ENCODE measurements around the gene DMXL2.
"Not testable (repeated sequence)": the region's sequence is repeated elsewhere in the genome, so short reads cannot be mapped to it uniquely, and the experiment has no call there.

Gene DMXL2

DNA sequence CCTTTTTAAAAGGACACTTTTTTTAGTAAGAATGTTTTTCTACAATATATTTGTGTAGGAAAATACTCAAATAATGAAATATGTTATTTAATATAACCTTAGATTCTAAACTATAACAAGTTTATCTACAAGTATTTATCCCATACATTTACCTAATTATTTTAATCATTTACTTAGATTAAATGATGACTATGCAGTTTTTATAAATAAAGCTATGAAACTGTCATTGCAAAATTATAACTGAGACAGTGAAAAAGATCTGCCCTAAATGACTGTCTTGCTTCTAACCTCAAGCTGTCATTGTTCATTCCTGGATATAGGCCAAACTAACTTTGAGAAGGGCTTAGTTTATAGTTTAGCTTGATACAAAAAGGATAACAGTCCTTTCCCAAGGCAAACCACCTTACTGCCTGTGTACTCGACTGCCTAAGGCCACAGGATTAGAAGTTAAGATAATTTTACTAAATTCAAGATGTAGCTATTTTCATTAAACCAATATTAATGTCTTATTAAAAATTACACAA lies 197.0 kb downstream of the DMXL2 start:
- in situ Hi-C loops (cut with MboI; ENCODE audit: low sequenced_read_pairs), result no loop called here

DNA sequence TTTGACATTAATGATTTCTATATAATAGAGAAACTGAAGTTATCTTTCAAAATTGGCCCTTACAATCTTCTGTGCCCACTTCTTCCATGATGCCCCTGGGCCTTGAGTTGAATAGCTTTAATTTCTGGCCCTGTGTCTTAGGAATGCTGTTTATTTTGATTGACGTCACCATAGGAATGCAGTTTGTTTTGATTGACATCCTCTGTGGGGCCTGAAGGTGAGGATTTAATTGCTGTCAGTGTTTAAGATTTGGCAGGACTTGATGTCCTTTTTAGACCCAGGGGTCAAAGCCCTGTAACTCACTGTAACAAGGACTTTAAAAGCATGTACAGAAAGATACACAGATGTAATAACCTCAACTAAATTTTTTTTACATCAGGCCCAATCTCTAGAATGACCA lies 197.8 kb downstream of the DMXL2 start:
- in situ Hi-C loops (cut with MboI; ENCODE audit: low sequenced_read_pairs), result no loop called here

GRCh38 chr15:51423040-51423439 lies 199.5 kb downstream of the DMXL2 start:
- in situ Hi-C loops (cut with MboI; ENCODE audit: low sequenced_read_pairs), result not testable (repeated sequence)

DNA sequence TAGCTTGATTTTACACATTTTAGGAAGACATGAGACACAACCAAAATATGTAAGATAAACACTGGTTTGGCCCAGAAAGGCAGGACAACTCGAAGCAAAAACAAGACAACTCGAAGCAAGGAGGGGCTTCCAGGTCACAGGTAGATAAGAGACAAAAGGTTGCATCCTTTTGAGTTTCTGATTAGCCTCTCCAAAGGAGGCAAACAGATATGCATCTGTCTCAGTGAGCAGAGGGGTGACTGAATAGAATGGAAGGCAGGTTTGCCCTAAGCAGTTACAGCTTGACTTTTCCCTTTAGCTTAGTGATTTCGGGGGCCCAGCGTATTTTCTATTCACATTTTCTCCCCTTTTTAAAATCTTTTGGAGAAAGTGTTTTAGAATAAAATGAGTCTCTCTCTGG lies 206.4 kb downstream of the DMXL2 start:
- in situ Hi-C loops (cut with MboI; ENCODE audit: low sequenced_read_pairs), result no loop called here

DNA sequence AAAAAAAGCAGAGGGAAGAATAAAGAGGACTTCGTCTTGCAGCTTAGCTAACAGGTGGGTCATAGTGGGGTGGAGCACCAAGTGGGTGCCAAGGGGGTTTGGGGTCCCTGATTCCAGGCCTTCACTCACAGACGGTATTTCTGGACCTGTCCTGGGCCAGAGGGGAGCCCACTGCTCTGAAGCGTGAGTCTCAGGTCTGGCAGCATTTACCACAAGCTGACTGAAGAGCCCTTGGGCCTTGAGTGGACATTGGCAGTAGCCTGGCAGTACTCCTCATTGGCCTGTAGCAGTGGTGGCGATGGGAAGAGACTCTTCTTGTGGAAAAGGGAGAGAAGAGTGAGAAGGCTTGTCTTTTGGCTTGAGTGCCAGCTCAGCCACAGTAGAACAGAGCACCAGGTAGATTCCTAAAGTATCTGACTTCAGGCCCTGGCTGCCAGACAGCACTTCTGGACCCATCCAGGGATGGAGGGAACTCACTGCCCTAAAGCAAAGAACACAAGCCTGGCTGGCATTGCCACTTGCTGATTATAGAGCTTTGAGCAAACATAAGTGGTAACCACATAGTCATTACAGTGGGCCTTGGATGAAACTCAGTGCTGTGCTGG lies 208.2 kb downstream of the DMXL2 start:
- in situ Hi-C loops (cut with MboI; ENCODE audit: low sequenced_read_pairs), result no loop called here

DNA sequence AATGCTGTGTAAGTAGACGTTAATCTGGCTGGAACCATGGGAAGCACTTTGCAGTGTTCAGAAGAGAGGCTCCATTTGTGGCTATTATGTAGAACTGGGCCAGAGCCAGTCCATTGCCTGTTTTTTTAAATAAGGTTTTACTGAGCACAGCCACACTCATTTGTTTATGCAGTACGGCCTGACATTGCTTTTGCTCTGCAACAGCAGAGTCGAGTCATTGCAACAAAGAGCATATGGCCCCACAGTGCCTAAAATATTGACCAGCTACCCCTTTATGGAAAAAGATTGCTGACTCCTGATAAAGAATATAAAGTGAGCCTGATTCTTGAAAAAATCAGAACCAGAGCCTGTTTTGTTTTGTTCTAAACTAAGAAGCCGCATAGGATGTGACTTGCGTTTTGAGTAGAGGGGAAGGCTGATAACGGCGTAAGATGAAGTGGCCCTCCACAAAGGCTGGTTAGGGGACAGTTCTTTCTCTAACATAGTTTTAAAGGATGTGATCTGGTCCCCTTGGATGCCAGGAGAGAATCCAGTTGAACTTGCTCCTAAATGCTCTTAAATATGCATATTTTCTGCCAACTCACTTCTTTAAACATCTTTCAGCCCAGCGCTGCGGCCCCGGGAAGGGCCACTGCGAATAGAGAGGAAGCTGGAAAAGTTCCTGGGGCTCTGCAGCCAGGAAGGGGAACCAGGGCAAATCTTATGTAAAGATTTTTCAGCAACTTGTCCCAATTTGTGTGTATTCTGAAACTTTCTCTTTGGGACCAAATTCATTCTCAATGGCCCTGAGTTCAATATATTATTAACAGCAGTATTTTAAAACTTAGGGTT lies 216.7 kb downstream of the DMXL2 start:
- in situ Hi-C loops (cut with MboI; ENCODE audit: low sequenced_read_pairs), result no loop called here

- in situ Hi-C loops (cut with MboI; ENCODE audit: low sequenced_read_pairs), result no loop called here
Measured at GRCh38 chr15:51403946-51404695, 218.4 kb downstream of the DMXL2 start.

DNA sequence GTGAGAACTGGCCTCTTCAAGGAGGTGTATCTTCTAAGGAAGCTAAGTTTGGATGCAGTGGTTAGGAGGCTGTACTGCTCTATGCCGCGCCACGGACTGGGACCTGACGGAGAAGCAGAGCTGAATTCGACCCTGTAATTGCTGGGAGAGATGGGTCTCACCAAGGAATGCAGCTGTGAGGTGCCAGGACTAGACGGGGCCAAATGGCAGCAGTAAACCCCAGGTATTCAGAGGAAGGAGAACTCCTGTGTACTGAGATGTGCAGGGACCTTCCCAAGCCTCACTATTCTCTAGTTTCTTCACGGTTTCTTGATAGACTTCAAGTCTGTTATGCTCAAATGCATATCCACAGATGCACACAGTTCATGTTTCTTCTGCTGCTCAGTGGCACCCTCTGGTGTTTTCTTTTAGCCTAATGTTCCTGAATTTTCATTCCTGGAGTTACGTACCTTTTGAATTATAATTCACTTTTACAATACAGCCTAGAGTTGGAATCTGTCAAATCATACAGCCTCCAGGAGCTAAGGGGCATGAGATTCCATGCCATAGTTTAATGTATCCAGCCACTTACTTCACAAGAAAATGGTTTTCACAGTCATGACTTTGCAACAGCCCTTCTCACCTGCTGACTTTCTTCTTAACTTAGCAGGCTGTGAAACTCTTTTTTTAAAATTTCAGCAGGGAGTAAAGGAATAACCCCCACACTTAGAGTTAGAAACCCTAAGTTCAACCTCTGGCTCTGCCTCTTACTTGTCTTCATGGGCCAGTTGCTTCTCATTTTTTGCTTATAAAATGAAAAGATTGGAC lies 219.3 kb downstream of the DMXL2 start:
- in situ Hi-C loops (cut with MboI; ENCODE audit: low sequenced_read_pairs), result no loop called here

GRCh38 chr15:51401872-51402517 lies 220.6 kb downstream of the DMXL2 start:
- in situ Hi-C loops (cut with MboI; ENCODE audit: low sequenced_read_pairs), result no loop called here

DNA sequence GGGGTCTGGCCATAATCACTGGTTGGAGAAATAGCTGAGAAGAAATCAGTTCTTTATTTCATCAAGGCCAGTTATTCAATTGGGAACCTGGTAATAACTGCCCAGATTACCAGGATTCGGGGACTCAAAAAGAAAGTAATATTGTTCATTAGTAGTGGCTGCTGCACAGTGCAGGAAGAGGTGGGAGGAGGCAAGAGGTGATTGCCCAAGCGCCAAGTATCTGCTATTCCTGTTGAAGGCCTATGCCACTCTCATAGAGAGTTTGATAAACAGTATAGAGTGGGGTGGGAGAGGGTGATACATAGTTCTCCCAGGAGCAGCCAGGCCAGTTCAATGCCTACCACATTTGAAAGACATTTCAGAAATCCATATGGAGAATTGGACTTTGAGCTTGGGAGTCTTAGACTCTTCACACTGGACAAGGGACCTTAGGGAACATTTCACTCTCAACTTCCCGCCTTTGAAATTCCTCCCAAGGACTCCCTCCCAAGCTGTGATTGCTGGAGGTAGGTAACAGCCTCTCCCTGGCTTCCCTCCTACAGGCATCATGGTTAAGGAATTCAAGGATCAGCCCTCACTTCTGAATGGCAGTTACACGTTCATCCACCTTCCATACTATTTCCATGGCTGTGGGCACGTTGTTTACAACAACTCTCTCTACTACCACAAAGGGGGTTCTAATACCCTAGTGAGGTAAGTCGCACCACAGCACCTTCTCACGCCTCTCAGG lies 221.4 kb downstream of the DMXL2 start:
- in situ Hi-C loops (cut with MboI; ENCODE audit: low sequenced_read_pairs), result no loop called here

DNA sequence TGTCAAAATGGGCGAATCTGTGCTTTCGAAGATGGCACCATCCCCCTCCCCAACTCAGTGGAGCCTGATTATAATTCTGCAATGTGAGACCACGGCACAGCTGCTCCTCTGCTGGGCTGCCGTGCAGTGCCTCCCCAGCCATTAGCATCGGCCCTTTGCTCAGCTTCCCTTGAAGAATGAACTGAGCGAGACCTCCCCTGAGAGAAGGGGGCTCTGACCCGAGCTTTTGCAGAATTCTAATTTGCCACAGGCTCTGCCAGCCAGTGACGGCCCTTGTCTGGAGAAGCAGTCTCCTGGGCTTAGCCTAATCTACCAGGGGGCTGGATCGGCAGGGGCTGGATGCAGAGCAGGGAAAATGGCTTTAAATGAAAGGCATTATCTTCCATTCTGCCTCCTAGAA lies 223.9 kb downstream of the DMXL2 start:
- in situ Hi-C loops (cut with MboI; ENCODE audit: low sequenced_read_pairs), result loop anchor here (10.0 kb wide), 1 partner anchor 234 kb away; no protein-coding TSS in a partner anchor

Measured in HL-60/S4 (cell line).